RWPE1 (cell line): ENCODE results near the gene SEC14L5.
"Not testable (repeated sequence)": the region's sequence is repeated elsewhere in the genome, so short reads cannot be mapped to it uniquely, and the experiment has no call there.

Experiments
- CTCF ChIA-PET: fragments of 350-600 bp; sonication (Branson Sonifier 250); formaldehyde crosslinking; extraction: SDS; loops from one replicate; lab custom pipeline; 2021; lab: Yijun Ruan, JAX
- POLR2A ChIA-PET: fragments of 400-600 bp; formaldehyde crosslinking; extraction: SDS; loops from one replicate; lab custom pipeline; 2020; ENCODE audit warnings: antibody characterized with exemption; ENCODE audit not compliant: low non-redundant PET; lab: Yijun Ruan, JAX
- DNase-seq: peaks from one replicate; pipeline ENCODE4 v3.0.0; 2012; ENCODE audit warnings: low spot score
- H3K27ac ChIP-seq: fragments of 450-650 bp; 2 replicates; pipeline ENCODE4 v1.5.1; 2017
- TF ChIP-seq, protein P1 (sequence below): fragments of 450-650 bp; conservative IDR thresholded peaks from 2 replicates; pipeline ENCODE4 v1.5.1; 2017; ENCODE audit warnings: low read depth, mild to moderate bottlenecking

The SEC14L5 gene

DNA sequence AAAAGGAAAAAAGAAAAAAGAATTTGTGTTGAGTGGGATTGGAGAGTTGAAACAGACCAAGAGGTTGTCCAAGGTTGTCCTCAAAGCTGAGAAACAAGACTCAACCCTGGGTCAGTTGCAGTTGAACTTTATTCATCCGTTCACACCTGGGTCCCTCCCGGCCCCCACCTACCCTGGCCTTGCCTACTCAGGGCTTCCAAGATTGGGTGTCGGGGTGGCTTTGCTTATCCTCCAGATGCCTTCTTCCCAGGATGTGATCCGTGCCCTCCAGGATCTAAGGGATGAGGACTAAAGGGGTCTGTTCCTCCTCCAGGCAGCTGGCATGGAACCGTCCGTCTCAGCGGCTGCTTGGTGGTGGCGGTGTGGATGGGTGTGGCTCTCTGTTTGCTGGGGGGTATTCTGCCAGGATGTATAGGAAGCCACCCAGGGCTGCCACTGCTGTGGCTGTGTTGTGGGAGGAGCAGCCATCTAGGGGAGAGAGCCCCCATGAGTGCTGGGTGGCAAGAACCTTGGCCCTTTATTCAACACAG, 85.9 kb downstream of the SEC14L5 start:
- TF ChIP-seq, protein P1, sequence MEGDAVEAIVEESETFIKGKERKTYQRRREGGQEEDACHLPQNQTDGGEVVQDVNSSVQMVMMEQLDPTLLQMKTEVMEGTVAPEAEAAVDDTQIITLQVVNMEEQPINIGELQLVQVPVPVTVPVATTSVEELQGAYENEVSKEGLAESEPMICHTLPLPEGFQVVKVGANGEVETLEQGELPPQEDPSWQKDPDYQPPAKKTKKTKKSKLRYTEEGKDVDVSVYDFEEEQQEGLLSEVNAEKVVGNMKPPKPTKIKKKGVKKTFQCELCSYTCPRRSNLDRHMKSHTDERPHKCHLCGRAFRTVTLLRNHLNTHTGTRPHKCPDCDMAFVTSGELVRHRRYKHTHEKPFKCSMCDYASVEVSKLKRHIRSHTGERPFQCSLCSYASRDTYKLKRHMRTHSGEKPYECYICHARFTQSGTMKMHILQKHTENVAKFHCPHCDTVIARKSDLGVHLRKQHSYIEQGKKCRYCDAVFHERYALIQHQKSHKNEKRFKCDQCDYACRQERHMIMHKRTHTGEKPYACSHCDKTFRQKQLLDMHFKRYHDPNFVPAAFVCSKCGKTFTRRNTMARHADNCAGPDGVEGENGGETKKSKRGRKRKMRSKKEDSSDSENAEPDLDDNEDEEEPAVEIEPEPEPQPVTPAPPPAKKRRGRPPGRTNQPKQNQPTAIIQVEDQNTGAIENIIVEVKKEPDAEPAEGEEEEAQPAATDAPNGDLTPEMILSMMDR = no peak
- no peak for DNase-seq
- H3K27ac ChIP-seq = no peak overlapping the region
- CTCF ChIA-PET = no interaction called here
- POLR2A ChIA-PET = no interaction called here

DNA sequence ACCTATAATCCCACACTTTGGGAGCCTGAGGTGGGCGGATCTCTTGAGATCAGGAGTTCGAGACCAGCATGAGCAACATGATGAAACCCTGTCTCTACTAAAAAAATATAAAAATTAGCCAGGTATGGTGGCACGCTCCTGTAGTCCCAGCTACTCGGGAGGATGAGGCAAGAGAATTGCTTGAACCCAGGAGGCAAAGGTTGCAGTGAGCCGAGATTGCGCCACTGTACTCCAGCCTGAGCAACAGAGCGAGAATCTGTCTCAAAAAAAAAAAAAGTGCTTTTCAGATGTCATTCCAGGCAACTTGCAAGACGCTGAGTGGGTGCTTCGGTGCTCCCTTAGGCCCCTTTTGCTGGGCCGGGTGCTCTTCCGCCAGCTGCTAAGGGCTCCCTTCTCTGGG, 86.5 kb downstream of the SEC14L5 start:
- H3K27ac ChIP-seq, POLR2A ChIA-PET, DNase-seq, CTCF ChIA-PET: not testable (repeated sequence)

DNA sequence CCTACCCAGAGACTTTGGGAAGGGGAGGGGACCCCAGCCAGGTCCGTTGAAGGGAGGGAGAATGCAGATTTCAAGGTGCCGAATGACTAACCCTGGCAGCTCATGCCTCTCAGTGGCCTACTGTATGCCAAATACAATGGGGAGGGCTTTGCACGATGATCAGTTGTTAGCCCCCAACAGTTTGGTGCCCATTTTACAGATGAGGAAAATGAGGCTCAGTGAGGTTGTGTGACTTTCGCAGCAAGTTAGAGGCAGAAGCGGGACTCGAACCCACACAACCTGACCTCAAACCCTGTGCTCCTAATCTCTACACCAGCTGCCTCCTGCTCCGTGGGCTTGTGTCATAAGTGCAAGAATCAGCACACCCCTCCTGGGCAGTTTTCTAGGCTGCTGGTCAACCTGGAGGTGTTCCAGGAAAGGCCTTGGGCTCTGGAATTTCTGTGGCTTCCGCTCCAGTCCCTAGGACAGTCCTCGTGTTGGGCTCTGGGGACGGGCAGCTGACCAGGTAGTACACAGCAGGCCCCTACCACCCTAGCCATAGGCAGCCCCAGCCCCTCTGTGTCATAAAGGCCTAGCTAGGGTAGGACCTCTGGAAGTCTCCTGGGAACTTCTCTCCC, 87.5 kb downstream of the SEC14L5 start:
- CTCF ChIA-PET = no interaction called here
- POLR2A ChIA-PET = no interaction called here

DNA sequence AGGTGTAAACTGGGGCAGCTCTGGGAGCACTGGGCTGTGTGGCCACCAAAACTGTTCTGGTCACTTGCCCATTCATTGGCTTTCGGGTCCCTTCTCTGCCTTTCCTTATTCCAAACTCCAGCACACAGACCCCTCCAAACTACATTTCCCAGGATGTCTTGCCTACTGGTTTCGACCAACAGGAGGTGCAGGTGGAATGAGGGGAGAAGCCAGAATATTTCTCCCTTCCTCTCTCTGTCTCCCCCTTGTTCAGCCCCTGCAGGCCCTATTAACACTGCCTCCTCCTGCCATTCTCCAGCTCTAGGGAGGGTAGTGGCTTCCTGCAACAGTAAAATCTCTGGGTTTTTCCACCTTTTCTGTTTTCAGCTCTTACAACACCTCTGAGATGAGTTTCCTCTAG, 88.8 kb downstream of the SEC14L5 start:
- POLR2A ChIA-PET = no interaction called here

More for the DNA sequence above, 87.5 kb downstream of the SEC14L5 start:
- no peak overlapping the region for H3K27ac ChIP-seq
- no peak for DNase-seq
- TF ChIP-seq, protein P1 = no peak

DNA sequence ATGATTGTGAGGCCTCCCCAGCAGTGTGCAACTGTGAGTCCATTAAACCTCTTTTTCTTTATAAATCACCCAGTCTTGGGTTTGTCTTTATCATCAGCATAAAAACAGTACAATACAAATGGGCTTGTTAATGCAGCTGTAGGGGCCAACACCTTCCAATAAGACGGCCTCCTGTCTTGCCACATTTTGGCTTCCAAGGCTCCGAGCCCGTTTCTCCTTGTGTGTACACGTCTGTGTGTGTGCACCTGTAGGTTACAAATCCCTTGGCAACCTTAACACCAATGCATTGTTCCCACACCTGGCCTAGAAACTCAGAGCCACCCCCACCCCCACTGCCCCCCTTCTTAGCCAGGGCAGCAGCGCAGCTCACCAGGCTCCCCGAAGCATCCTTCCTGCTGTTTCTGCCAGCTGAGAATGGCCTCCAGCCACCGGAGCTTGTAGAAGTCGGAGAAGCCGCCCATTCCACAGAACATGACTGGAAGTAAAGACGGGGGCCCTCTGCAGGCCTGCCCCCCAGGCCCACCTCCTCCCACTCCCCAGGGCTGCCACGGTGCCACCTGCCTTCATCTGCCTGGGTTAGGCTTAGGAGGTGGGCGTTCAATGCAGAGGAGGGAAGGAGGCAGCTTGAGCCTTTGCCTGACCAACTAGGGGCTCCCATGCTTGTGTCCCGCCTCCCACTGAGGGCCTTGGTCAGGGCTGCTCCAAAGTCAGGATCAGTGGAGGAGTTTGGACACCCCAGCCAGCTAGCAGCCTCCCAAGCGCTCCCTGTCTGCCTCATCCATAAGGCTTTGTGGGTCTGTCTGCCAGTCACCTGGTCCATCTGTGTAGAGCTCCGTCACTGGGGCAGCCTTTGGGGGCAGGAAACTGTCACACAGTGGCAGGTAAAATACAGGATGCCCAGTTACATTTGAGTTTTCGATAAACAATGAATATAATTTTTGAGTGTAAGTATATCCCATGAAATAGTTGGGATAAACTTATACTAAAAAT, 97.0 kb downstream of the SEC14L5 start:
- DNase-seq = no peak
- ChIA-PET CTCF (interaction anchor here (0.5 kb wide), 1 partner anchor 31 kb away, joined by 3 read pairs; no protein-coding TSS in a partner anchor), POLR2A (no interaction called here)
- no peak overlapping the region for H3K27ac ChIP-seq
- TF ChIP-seq, protein P1 = no peak

More for the DNA sequence above, 88.8 kb downstream of the SEC14L5 start:
- no peak overlapping the region for H3K27ac ChIP-seq
- TF ChIP-seq, protein P1 = no peak
- DNase-seq = no peak
- CTCF ChIA-PET = no interaction called here

DNA sequence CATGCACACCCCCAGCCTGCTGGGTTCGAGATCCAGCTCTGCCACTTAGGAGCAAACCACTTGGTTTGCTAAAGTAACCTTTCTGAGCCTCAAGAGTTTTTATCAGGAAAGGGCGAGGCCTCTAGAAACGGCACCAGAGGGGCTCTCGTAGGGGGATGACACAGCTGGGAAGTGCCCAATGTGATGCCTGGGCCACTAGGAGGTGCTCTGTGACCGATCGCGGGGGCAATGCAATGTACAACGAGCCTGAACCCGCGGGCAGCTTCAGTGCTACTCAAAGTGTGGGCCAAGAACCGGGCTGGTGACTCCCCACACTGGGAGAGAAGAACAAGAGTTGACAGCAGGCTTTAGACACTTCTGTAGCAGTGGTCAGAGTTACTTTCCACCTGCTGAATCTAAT, 98.2 kb downstream of the SEC14L5 start:
- DNase-seq = no peak
- TF ChIP-seq, protein P1 = no peak
- no peak overlapping the region for H3K27ac ChIP-seq
- CTCF ChIA-PET = no interaction called here
- POLR2A ChIA-PET = no interaction called here
